GM03348 (cell line): Measurements from ENCODE around the gene SKP1.

Experiments used
- DNase-seq: peaks from one replicate; pipeline ENCODE4 v3.0.0; 2012; ENCODE audit warnings: low spot score

SKP1 gene

GRCh38 chr5:134130239-134130945 lies 46.4 kb downstream of the SKP1 start:
- DNase-seq, result no peak

- DNase-seq, result no peak
Observed at GRCh38 chr5:134129411-134130238, 47.1 kb downstream of the SKP1 start.

- DNase-seq, result no peak
Observed at GRCh38 chr5:134128648-134128995, 48.1 kb downstream of the SKP1 start.

GRCh38 chr5:134127988-134128647 lies 48.6 kb downstream of the SKP1 start:
- DNase-seq, result no peak

GRCh38 chr5:134127376-134127861 lies 49.3 kb downstream of the SKP1 start:
- no peak for DNase-seq

GRCh38 chr5:134125039-134126015 lies 51.4 kb downstream of the SKP1 start:
- peak; percentile 90 for DNase-seq

GRCh38 chr5:134124289-134125038 lies 52.3 kb downstream of the SKP1 start:
- DNase-seq, result peak; percentile 87

- no peak for DNase-seq
Observed at GRCh38 chr5:134123360-134123759, 53.4 kb downstream of the SKP1 start.

- no peak for DNase-seq
Observed at GRCh38 chr5:134122530-134122929, 54.2 kb downstream of the SKP1 start.

- no peak for DNase-seq
Observed at GRCh38 chr5:134120386-134121138, 56.2 kb downstream of the SKP1 start.

- no peak for DNase-seq
Observed at GRCh38 chr5:134119720-134120119, 57.0 kb downstream of the SKP1 start.

GRCh38 chr5:134118212-134118835 lies 58.4 kb downstream of the SKP1 start:
- no peak for DNase-seq

- no peak for DNase-seq
Observed at GRCh38 chr5:134116789-134117761, 59.7 kb downstream of the SKP1 start.

GRCh38 chr5:134116286-134116685 lies 60.5 kb downstream of the SKP1 start:
- no peak for DNase-seq

- no peak for DNase-seq
Observed at GRCh38 chr5:134115806-134116175, 61.0 kb downstream of the SKP1 start.

GRCh38 chr5:134114886-134115805 lies 61.6 kb downstream of the SKP1 start:
- DNase-seq, result peak; percentile 50
